IMR-90 (cell line): ENCODE results near the gene CIAO3. TPM values are rescaled to one million over a fixed set of nuclear protein-coding genes. Genes with fewer than 3 reads are reported as not detected.

Experiments used
- ATAC-seq: fragments of 200-7000 bp; cut with Tn5 transposase; 2 replicates; pipeline ENCODE4 v1.9.1; 2020; ENCODE audit warnings: low read depth, mild to moderate bottlenecking, moderate library complexity
- BruUV-seq: library from RNA; stranded (reverse); fragments of 400-500 nt; replicated peaks from 2 replicates; lab custom pipeline; 2021; lab: Mats Ljungman, UMichigan
- CTCF ChIA-PET: fragments of 300-600 bp; formaldehyde crosslinking; extraction: SDS; loops from one replicate; lab custom pipeline; 2021; ENCODE audit warnings: antibody characterized with exemption; lab: Yijun Ruan, JAX
- POLR2A ChIA-PET: fragments of 300-600 bp; sonication (Branson Sonifier 250); formaldehyde crosslinking; loops from one replicate; lab custom pipeline; 2022; ENCODE audit warnings: antibody characterized with exemption; ENCODE audit not compliant: unreplicated experiment; lab: Charles Lee
- DNase-seq: peaks from one replicate; pipeline ENCODE4 v3.0.0; 2013
- H2AFZ ChIP-seq: replicated peaks from 2 replicates; pipeline ENCODE3; 2013; ENCODE audit warnings: low read length, mild to moderate bottlenecking; ENCODE audit not compliant: poor library complexity
- H2AK5ac ChIP-seq: 2 replicates; pipeline ENCODE4 v1.6.1; 2013; ENCODE audit warnings: low read depth, low read length, inconsistent platforms
- H2AK9ac ChIP-seq: replicated peaks from 2 replicates; pipeline ENCODE3; 2013; ENCODE audit warnings: mild to moderate bottlenecking, low read depth, low read length, moderate library complexity; ENCODE audit not compliant: poor library complexity
- H2BK120ac ChIP-seq: 2 replicates; pipeline ENCODE4 v1.6.1; 2013; ENCODE audit warnings: low read depth, low read length, inconsistent platforms
- H2BK15ac ChIP-seq: 3 replicates; pipeline ENCODE4 v1.6.1; 2013; ENCODE audit warnings: low read depth, low read length, inconsistent platforms
- H2BK20ac ChIP-seq: 2 replicates; pipeline ENCODE4 v1.6.1; 2013; ENCODE audit warnings: low read depth, mild to moderate bottlenecking, inconsistent platforms, low read length, moderate library complexity
- H2BK5ac ChIP-seq: 2 replicates; pipeline ENCODE4 v1.6.1; 2013; ENCODE audit warnings: mild to moderate bottlenecking, low read depth, low read length, inconsistent platforms; ENCODE audit not compliant: poor library complexity, severe bottlenecking
- H3K14ac ChIP-seq: replicated peaks from 2 replicates; pipeline ENCODE4 v1.6.1; 2013; ENCODE audit warnings: low read depth, low read length, inconsistent platforms
- H3K18ac ChIP-seq: 2 replicates; pipeline ENCODE4 v1.6.1; 2013; ENCODE audit warnings: low read depth, low read length, control low read depth
- H3K23ac ChIP-seq: 2 replicates; pipeline ENCODE4 v1.6.1; 2013; ENCODE audit warnings: low read depth, low read length, inconsistent platforms
- H3K27ac ChIP-seq: 2 replicates; pipeline ENCODE4 v1.5.1; 2013; ENCODE audit warnings: mild to moderate bottlenecking, control low read depth, low read length; ENCODE audit not compliant: insufficient read depth
- H3K27me3 ChIP-seq: 2 replicates; pipeline ENCODE4 v1.6.1; 2013; ENCODE audit warnings: low read length; ENCODE audit not compliant: control insufficient read depth, insufficient read depth
- H3K36me3 ChIP-seq: 2 replicates; pipeline ENCODE4 v1.6.1; 2013; ENCODE audit warnings: low read length, mixed read lengths; ENCODE audit not compliant: control insufficient read depth, insufficient read depth
- H3K4ac ChIP-seq: 2 replicates; pipeline ENCODE4 v1.6.1; 2013; ENCODE audit warnings: low read depth, low read length, inconsistent platforms
- H3K4me1 ChIP-seq: 2 replicates; pipeline ENCODE4 v1.6.1; 2013; ENCODE audit warnings: low read length, mixed read lengths; ENCODE audit not compliant: control insufficient read depth, insufficient read depth
- H3K4me2 ChIP-seq: 2 replicates; pipeline ENCODE4 v1.6.1; 2013; ENCODE audit warnings: low read depth, mild to moderate bottlenecking, control low read depth, low read length, moderate library complexity
- H3K4me3 ChIP-seq: 2 replicates; pipeline ENCODE4 v1.5.1; 2013; ENCODE audit warnings: low read depth, mild to moderate bottlenecking, control low read depth, low read length, moderate library complexity; ENCODE audit not compliant: insufficient read depth
- H3K56ac ChIP-seq: 2 replicates; pipeline ENCODE4 v1.6.1; 2013; ENCODE audit warnings: low read length, inconsistent platforms; ENCODE audit not compliant: insufficient read depth; ENCODE audit errors: extremely low read depth
- H3K79me1 ChIP-seq, 2 experiments: 2 replicates each; pipeline ENCODE4 v1.6.1; 2013; ENCODE audit warnings: low read length in 2 of 2, inconsistent platforms in 1 of 2, low read depth in 1 of 2
- H3K9ac ChIP-seq: 2 replicates; pipeline ENCODE4 v1.6.1; 2013; ENCODE audit warnings: low read depth, low read length, control low read depth
- H3K9me1 ChIP-seq: 2 replicates; pipeline ENCODE4 v1.6.1; 2013; ENCODE audit warnings: low read length, inconsistent platforms; ENCODE audit not compliant: insufficient read depth
- H3K9me3 ChIP-seq: 2 replicates; pipeline ENCODE4 v1.6.1; 2013; ENCODE audit warnings: low read length; ENCODE audit not compliant: control insufficient read depth, insufficient read depth
- H4K20me1 ChIP-seq: 2 replicates; pipeline ENCODE4 v1.6.1; 2013; ENCODE audit warnings: low read length, inconsistent platforms; ENCODE audit not compliant: insufficient read depth
- H4K5ac ChIP-seq: 2 replicates; pipeline ENCODE4 v1.6.1; 2013; ENCODE audit warnings: mild to moderate bottlenecking, low read depth, low read length, control low read depth
- H4K8ac ChIP-seq, 2 experiments: 2 replicates each; pipeline ENCODE4 v1.6.1; 2013; ENCODE audit warnings: low read depth in 2 of 2, low read length in 2 of 2, control low read depth in 1 of 2, inconsistent platforms in 1 of 2
- H4K91ac ChIP-seq: 2 replicates; pipeline ENCODE4 v1.6.1; 2013; ENCODE audit warnings: low read depth, low read length, inconsistent platforms; ENCODE audit not compliant: insufficient read depth
- CEBPB ChIP-seq: IDR thresholded peaks from 2 replicates; pipeline ENCODE4 v1.6.1; 2012; ENCODE audit warnings: low read depth, low read length, improper control_type of control experiment
- CTCF ChIP-seq: conservative IDR thresholded peaks from 2 replicates; pipeline ENCODE4 v1.5.1; 2012; ENCODE audit warnings: mild to moderate bottlenecking, low read depth, low read length, improper control_type of control experiment
- ELK1 ChIP-seq: fragments of 150-350 bp; IDR thresholded peaks from 2 replicates; pipeline ENCODE4 v1.6.1; 2016; ENCODE audit warnings: low read depth, mild to moderate bottlenecking, low read length, moderate library complexity, borderline replicate concordance
- FOS ChIP-seq: fragments of 150-350 bp; IDR thresholded peaks from 2 replicates; pipeline ENCODE4 v1.6.1; 2016; ENCODE audit warnings: low read depth, low read length
- MAFK ChIP-seq: IDR thresholded peaks from 2 replicates; pipeline ENCODE4 v1.6.1; 2012; ENCODE audit warnings: low read depth, low read length, improper control_type of control experiment
- MAZ ChIP-seq: IDR thresholded peaks from 2 replicates; pipeline ENCODE4 v1.6.1; 2012; ENCODE audit warnings: low read depth, mild to moderate bottlenecking, low read length, improper control_type of control experiment, moderate library complexity, borderline replicate concordance
- POLR2A ChIP-seq: IDR thresholded peaks from 2 replicates; pipeline ENCODE4 v1.6.1; 2012; ENCODE audit warnings: mild to moderate bottlenecking, low read depth, low read length
- RAD21 ChIP-seq: IDR thresholded peaks from 2 replicates; pipeline ENCODE4 v1.6.1; 2012; ENCODE audit warnings: low read length, improper control_type of control experiment
- RCOR1 ChIP-seq: IDR thresholded peaks from 2 replicates; pipeline ENCODE4 v1.6.1; 2012; ENCODE audit warnings: mild to moderate bottlenecking, low read length, improper control_type of control experiment; ENCODE audit not compliant: insufficient replicate concordance
- SMC3 ChIP-seq: fragments of 150-350 bp; IDR thresholded peaks from 2 replicates; pipeline ENCODE4 v1.6.1; 2016; ENCODE audit warnings: low read depth, mild to moderate bottlenecking, antibody characterized with exemption, low read length, moderate library complexity
- USF2 ChIP-seq: fragments of 150-350 bp; IDR thresholded peaks from 2 replicates; pipeline ENCODE4 v1.6.1; 2017; ENCODE audit warnings: mild to moderate bottlenecking, antibody characterized with exemption, low read length, low read depth
- WGBS, 2 experiments: methylation state at CpG; one replicate each; pipeline versions ENCODE4 v1.1.5 to v1.1.7; 2013; ENCODE audit warnings: missing lambda C conversion rate in 2 of 2; ENCODE audit not compliant: insufficient read length in 1 of 2; ENCODE audit errors: extremely low coverage in 2 of 2; 5-methylcytosine and 5-hydroxymethylcytosine counted together
- dilution Hi-C: fragments of 300-500 bp; cut with HindIII; formaldehyde crosslinking; loops from one replicate; pipeline ENCODE4 v1.14.3; 2018; ENCODE audit warnings: low sequenced_read_pairs; ENCODE audit not compliant: unreplicated experiment
- in situ Hi-C: fragments of 300-500 bp; cut with MboI; formaldehyde crosslinking; loops from 3 replicates; pipeline ENCODE4 v1.14.3; 2019; ENCODE audit warnings: low sequenced_read_pairs, inconsistent platforms, mixed read lengths
- intact Hi-C: fragments of 100-400 bp; cut with micrococcal nuclease; formaldehyde crosslinking; loops from 2 replicates; pipeline ENCODE4 v1.10.0; 2022
- polyA plus RNA-seq, 3 experiments: library from polyadenylated mRNA; depleted of rRNA; stranded (reverse); fragments of >200 nt; gene quantifications; 2 replicates each; pipeline ENCODE4 v1.2.3, GENCODE V29; 2012; ENCODE audit warnings: low replicate concordance in 1 of 3
- total RNA-seq: library from RNA; depleted of rRNA; stranded (reverse); fragments of >200 nt; gene quantifications from 2 replicates; pipeline ENCODE4 v1.2.3, GENCODE V29; 2012

CIAO3 gene
- total and polyA plus RNA-seq, 2 of the 4 experiments (the other 2 are of a cell fraction) = 17.0 to 20.2 TPM

GRCh38 chr16:704047-704446 is 36.8 kb downstream of the CIAO3 start (continued):
- no peak for TF ChIP-seq CTCF
- TF ChIP-seq MAFK = no peak

GRCh38 chr16:703406-703805 is 37.4 kb downstream of the CIAO3 start:
- CTCF ChIA-PET = no interaction called here
- no peak for DNase-seq

More at GRCh38 chr16:703406-703805, 37.4 kb downstream of the CIAO3 start:
- Histone ChIP-seq H2BK15ac (no peak overlapping the region), H4K8ac (no peak overlapping the region), H3K4me1 (no peaks in the 10 kb centered on the region), H3K27me3 (peaks cover 79% of the 10 kb centered on the region), H3K9me3 (no peaks in the 10 kb centered on the region), H2AK5ac (no peak overlapping the region), H4K91ac (no peak overlapping the region), H2AFZ (no peak overlapping the region), H2BK20ac (no peak overlapping the region), H3K56ac (no peak overlapping the region), H3K23ac (no peak overlapping the region), H4K5ac (no peak overlapping the region), H2AK9ac (no peak overlapping the region), H3K79me1 (no peaks in the 10 kb centered on the region), H3K9me1 (no peaks in the 10 kb centered on the region), H4K20me1 (peaks cover 12% of the 10 kb centered on the region), H3K4me2 (no peak overlapping the region), H3K27ac (no peak overlapping the region), H3K14ac (no peak overlapping the region), H3K18ac (no peak overlapping the region), H2BK5ac (no peak overlapping the region), H3K4me3 (no peak overlapping the region), H3K36me3 (no peaks in the 10 kb centered on the region), H3K9ac (no peak overlapping the region), H2BK120ac (no peak overlapping the region), H3K4ac (no peak overlapping the region)
- intact Hi-C loops (no loop called here), dilution Hi-C loops (no loop called here), in situ Hi-C loops (loop anchor here (25.0 kb wide), 1 partner anchor 359 kb away; the partner anchor contains the start of gene SSTR5)
- WGBS, 2 experiments = 81% methylated on average over 9 of the region's 12 CpGs; no CpG with 5 or more reads in 1 of the 2 experiments
- TF ChIP-seq MAFK (no peak), CTCF (no peak), MAZ (no peak), POLR2A (no peak), ELK1 (no peak), SMC3 (no peak), RCOR1 (no peak), USF2 (no peak), RAD21 (no peak), CEBPB (no peak), FOS (no peak)
- ATAC-seq = no peak
- no TSS peak for BruUV-seq
- POLR2A ChIA-PET = no interaction called here
